ENCODE measurements around the gene SSUH2. TPM values are rescaled to one million over a fixed set of nuclear protein-coding genes. Genes with fewer than 3 reads are reported as not detected.
"Not testable (repeated sequence)": the region's sequence is repeated elsewhere in the genome, so short reads cannot be mapped to it uniquely, and the experiment has no call there.

The SSUH2 gene
- total and polyA plus RNA-seq, 3 donors from 2014 or later = 9.8 to 28.9 (median 15.0) TPM

GRCh38 chr3:8581373-8581772, 63.2 kb downstream of the SSUH2 start:
- H3K27me3 ChIP-seq = no peaks in the 10 kb centered on the region
- intact Hi-C loops (cut with DNase I; ENCODE audit: low total_unique reads) = no loop called here
- WGBS, 2 donors = 79 to 81% methylated on average over 3 of the region's 3 CpGs
- no peaks in the 10 kb centered on the region for H3K9me3 ChIP-seq
- no peak overlapping the region for H3K27ac ChIP-seq
- no peak overlapping the region for H3K4me3 ChIP-seq
- no peaks in the 10 kb centered on the region for H3K4me1 ChIP-seq
- DNase-seq = no peak
- no peaks in the 10 kb centered on the region for H3K36me3 ChIP-seq (ENCODE audit: low read depth, missing control alignments)
- TF ChIP-seq POLR2A (IDR thresholded peaks at IDR 0.05) (no peak), CTCF (IDR thresholded peaks at IDR 0.05) (no peak)

GRCh38 chr3:8580434-8580833, 64.2 kb downstream of the SSUH2 start:
- H3K4me1 ChIP-seq; H3K27ac ChIP-seq; intact Hi-C loops (cut with DNase I; ENCODE audit: low total_unique reads); DNase-seq; H3K36me3 ChIP-seq (ENCODE audit: low read depth, missing control alignments); H3K9me3 ChIP-seq; H3K4me3 ChIP-seq; H3K27me3 ChIP-seq: not testable (repeated sequence)
- WGBS, 2 donors = 80 to 92% methylated on average over 5 of the region's 5 CpGs

GRCh38 chr3:8579943-8580342, 64.7 kb downstream of the SSUH2 start:
- H3K36me3 ChIP-seq (ENCODE audit: low read depth, missing control alignments) = no peaks in the 10 kb centered on the region
- TF ChIP-seq CTCF (IDR thresholded peaks at IDR 0.05) (no peak), POLR2A (IDR thresholded peaks at IDR 0.05) (no peak)
- intact Hi-C loops (cut with DNase I; ENCODE audit: low total_unique reads) = no loop called here
- no peak overlapping the region for H3K4me3 ChIP-seq
- no peaks in the 10 kb centered on the region for H3K9me3 ChIP-seq
- no peaks in the 10 kb centered on the region for H3K4me1 ChIP-seq
- DNase-seq = no peak
- 83 to 89% methylated on average over 5 of the region's 5 CpGs for WGBS, 2 donors
- no peak overlapping the region for H3K27ac ChIP-seq
- no peaks in the 10 kb centered on the region for H3K27me3 ChIP-seq

- WGBS, 2 donors = 58 to 63% methylated on average over 5 of the region's 5 CpGs
- no peaks in the 10 kb centered on the region for H3K27me3 ChIP-seq
- no peak overlapping the region for H3K4me3 ChIP-seq
- DNase-seq = no peak
- H3K9me3 ChIP-seq = no peaks in the 10 kb centered on the region
- H3K4me1 ChIP-seq = peaks cover under 1% of the 10 kb centered on the region
- TF ChIP-seq POLR2A (IDR thresholded peaks at IDR 0.05) = no peak
- no peak for TF ChIP-seq CTCF (IDR thresholded peaks at IDR 0.05)
- intact Hi-C loops (cut with DNase I; ENCODE audit: low total_unique reads) = no loop called here
- no peaks in the 10 kb centered on the region for H3K36me3 ChIP-seq (ENCODE audit: low read depth, missing control alignments)
- no peak overlapping the region for H3K27ac ChIP-seq
Measured at GRCh38 chr3:8579096-8579495, 65.5 kb downstream of the SSUH2 start.

- H3K36me3 ChIP-seq (ENCODE audit: low read depth, missing control alignments) = no peaks in the 10 kb centered on the region
- no peak overlapping the region for H3K4me3 ChIP-seq
- H3K4me1 ChIP-seq = peaks cover 7% of the 10 kb centered on the region
- 69 to 70% methylated on average over 4 of the region's 4 CpGs for WGBS, 2 donors
- no peak overlapping the region for H3K27ac ChIP-seq
- TF ChIP-seq CTCF (IDR thresholded peaks at IDR 0.05) (no peak), POLR2A (IDR thresholded peaks at IDR 0.05) (no peak)
- intact Hi-C loops (cut with DNase I; ENCODE audit: low total_unique reads) = no loop called here
- no peak for DNase-seq
- no peaks in the 10 kb centered on the region for H3K27me3 ChIP-seq
- no peaks in the 10 kb centered on the region for H3K9me3 ChIP-seq
Measured at GRCh38 chr3:8578282-8578681, 66.3 kb downstream of the SSUH2 start.

Measured in testis (tissue), 3 donors.